Neural progenitor cell (in vitro differentiated cells): ENCODE results near the gene PADI4. TPM values are rescaled to one million over a fixed set of nuclear protein-coding genes. Genes with fewer than 3 reads are reported as not detected.

Source experiments
- DNase-seq: peaks from one replicate; pipeline ENCODE4 v3.0.0-alpha.2; 2016; ENCODE audit warnings: low spot score
- H2AFZ ChIP-seq: fragments of 200-600 bp; sonication (generic); replicated peaks from 2 replicates; pipeline ENCODE4 v1.6.1; 2016; ENCODE audit warnings: antibody characterized with exemption
- H3F3A ChIP-seq: fragments of 200-600 bp; sonication (generic); 2 replicates; pipeline ENCODE4 v1.6.1; 2016; ENCODE audit warnings: antibody characterized with exemption, low read depth
- H3K27ac ChIP-seq: fragments of 200-600 bp; sonication (generic); 2 replicates; pipeline ENCODE4 v1.5.1; 2016; ENCODE audit warnings: mild to moderate bottlenecking
- H3K27me3 ChIP-seq: fragments of 200-600 bp; sonication (generic); 2 replicates; pipeline ENCODE4 v1.6.1; 2016; ENCODE audit warnings: mild to moderate bottlenecking, moderate library complexity
- H3K36me3 ChIP-seq: fragments of 200-600 bp; sonication (generic); 2 replicates; pipeline ENCODE4 v1.5.1; 2016
- H3K4me1 ChIP-seq: fragments of 200-600 bp; sonication (generic); 2 replicates; pipeline ENCODE4 v1.6.1; 2016; ENCODE audit warnings: mixed run types
- H3K4me2 ChIP-seq: fragments of 200-600 bp; sonication (generic); 2 replicates; pipeline ENCODE4 v1.6.1; 2016
- H3K4me3 ChIP-seq: fragments of 200-600 bp; sonication (generic); 2 replicates; pipeline ENCODE4 v1.5.1; 2016
- H3K79me2 ChIP-seq: fragments of 200-600 bp; sonication (generic); 2 replicates; pipeline ENCODE4 v1.6.1; 2016; ENCODE audit warnings: low read depth
- H3K9ac ChIP-seq: fragments of 200-600 bp; sonication (generic); 2 replicates; pipeline ENCODE4 v1.6.1; 2016
- H3K9me3 ChIP-seq: fragments of 200-600 bp; sonication (generic); 2 replicates; pipeline ENCODE4 v1.5.1; 2016; ENCODE audit warnings: low read depth
- H4K20me1 ChIP-seq: fragments of 200-600 bp; sonication (generic); 2 replicates; pipeline ENCODE4 v1.6.1; 2016; ENCODE audit warnings: low read depth
- H3K27ac Mint-ChIP-seq: 3 replicates; pipeline ENCODE4 v1.8.0; 2021; ENCODE audit warnings: mixed read lengths
- H3K27me3 Mint-ChIP-seq: 2 replicates; pipeline ENCODE4 v1.8.0; 2022; ENCODE audit warnings: low read depth, mild to moderate bottlenecking, inconsistent platforms, moderate library complexity, mixed read lengths; ENCODE audit not compliant: insufficient read depth
- H3K36me3 Mint-ChIP-seq: 3 replicates; pipeline ENCODE4 v1.8.0; 2021; ENCODE audit warnings: mixed read lengths
- H3K4me1 Mint-ChIP-seq: 3 replicates; pipeline ENCODE4 v1.8.0; 2021; ENCODE audit warnings: mixed read lengths
- H3K4me3 Mint-ChIP-seq: 3 replicates; pipeline ENCODE4 v1.8.0; 2021; ENCODE audit warnings: mild to moderate bottlenecking, moderate library complexity, mixed read lengths
- H3K9me3 Mint-ChIP-seq: 3 replicates; pipeline ENCODE4 v1.8.0; 2020; ENCODE audit warnings: mixed read lengths
- CTCF ChIP-seq: fragments of 200-600 bp; sonication (generic); IDR thresholded peaks from 2 replicates; pipeline ENCODE4 v1.5.1; 2017; ENCODE audit warnings: antibody characterized with exemption, mild to moderate bottlenecking
- EZH2 ChIP-seq: fragments of 200-600 bp; sonication (generic); IDR thresholded peaks from 2 replicates; pipeline ENCODE4 v1.6.1; 2017; ENCODE audit warnings: antibody characterized with exemption, mild to moderate bottlenecking, moderate library complexity
- EZH2phosphoT487 ChIP-seq: fragments of 200-600 bp; sonication (generic); IDR thresholded peaks from 2 replicates; pipeline ENCODE4 v1.6.1; 2017; ENCODE audit warnings: antibody characterized with exemption
- total RNA-seq: library from RNA; depleted of rRNA; stranded (reverse); fragments of >200 nt; gene quantifications from 2 replicates; pipeline ENCODE4 v1.2.3, GENCODE V29; 2015; ENCODE audit warnings: low replicate concordance

Gene PADI4
- total RNA-seq, 1 donor from 2014 or later, result not detected

- H3K9me3 Mint-ChIP-seq, result peaks cover 11% of the 10 kb centered on the region
- Histone ChIP-seq H3K79me2 (no peaks in the 10 kb centered on the region), H3K4me3 (no peak overlapping the region), H4K20me1 (no peaks in the 10 kb centered on the region), H3K9ac (no peak overlapping the region), H3F3A (no peaks in the 10 kb centered on the region), H3K27ac (no peak overlapping the region), H2AFZ (no peak overlapping the region), H3K4me2 (no peak overlapping the region), H3K4me1 (peaks cover 5% of the 10 kb centered on the region), H3K9me3 (no peaks in the 10 kb centered on the region), H3K36me3 (no peaks in the 10 kb centered on the region), H3K27me3 (no peaks in the 10 kb centered on the region)
- H3K4me3 Mint-ChIP-seq, result no peak overlapping the region
- no peaks in the 10 kb centered on the region for H3K36me3 Mint-ChIP-seq
- peak overlapping the region; percentile 11 for H3K27ac Mint-ChIP-seq
- no peak for TF ChIP-seq CTCF
- TF ChIP-seq EZH2phosphoT487, result no peak
- peaks cover 20% of the 10 kb centered on the region for H3K27me3 Mint-ChIP-seq
- DNase-seq, result no peak
- peaks cover 25% of the 10 kb centered on the region for H3K4me1 Mint-ChIP-seq
Observed at GRCh38 chr1:17305576-17306095, 2.4 kb upstream of the PADI4 start.

GRCh38 chr1:17306407-17306806 lies 1.6 kb upstream of the PADI4 start:
- Histone ChIP-seq H3K79me2 (no peaks in the 10 kb centered on the region), H3K27ac (no peak overlapping the region), H3K36me3 (no peaks in the 10 kb centered on the region), H3K4me2 (no peak overlapping the region), H3K4me1 (peaks cover 5% of the 10 kb centered on the region), H3K27me3 (no peaks in the 10 kb centered on the region), H3F3A (no peaks in the 10 kb centered on the region), H3K4me3 (no peak overlapping the region), H3K9ac (no peak overlapping the region), H4K20me1 (no peaks in the 10 kb centered on the region), H3K9me3 (no peaks in the 10 kb centered on the region), H2AFZ (no peak overlapping the region)
- Mint-ChIP-seq H3K27me3 (peaks cover 20% of the 10 kb centered on the region), H3K9me3 (peaks cover 11% of the 10 kb centered on the region), H3K36me3 (no peaks in the 10 kb centered on the region), H3K4me1 (peaks cover 25% of the 10 kb centered on the region), H3K27ac (peak overlapping the region; percentile 11), H3K4me3 (no peak overlapping the region)
- no peak for DNase-seq
- TF ChIP-seq EZH2phosphoT487 (no peak), CTCF (no peak), EZH2 (no peak)

- Mint-ChIP-seq H3K4me3 (no peak overlapping the region), H3K4me1 (peaks cover 25% of the 10 kb centered on the region), H3K9me3 (peaks cover 7% of the 10 kb centered on the region), H3K27me3 (peaks cover 18% of the 10 kb centered on the region), H3K27ac (peak overlapping the region; percentile 11), H3K36me3 (no peaks in the 10 kb centered on the region)
- Histone ChIP-seq H2AFZ (no peak overlapping the region), H3K9me3 (no peaks in the 10 kb centered on the region), H3K27ac (no peak overlapping the region), H4K20me1 (no peaks in the 10 kb centered on the region), H3K4me1 (peaks cover 5% of the 10 kb centered on the region), H3K27me3 (no peaks in the 10 kb centered on the region), H3K4me2 (no peak overlapping the region), H3K79me2 (no peaks in the 10 kb centered on the region), H3F3A (no peaks in the 10 kb centered on the region), H3K9ac (no peak overlapping the region), H3K36me3 (no peaks in the 10 kb centered on the region), H3K4me3 (no peak overlapping the region)
- TF ChIP-seq CTCF, result no peak
- no peak for TF ChIP-seq EZH2
- TF ChIP-seq EZH2phosphoT487, result no peak
- DNase-seq, result no peak
Observed at GRCh38 chr1:17306921-17307320, 1.1 kb upstream of the PADI4 start.
